22Rv1 (cell line): ENCODE results near the gene CD22.
"Not testable (repeated sequence)": the region's sequence is repeated elsewhere in the genome, so short reads cannot be mapped to it uniquely, and the experiment has no call there.

ENCODE experiments used
- H3K27ac ChIP-seq: fragments of 450-650 bp; 2 replicates; pipeline ENCODE4 v1.5.1; 2017
- ZFX ChIP-seq: fragments of 450-650 bp; IDR thresholded peaks from 2 replicates; pipeline ENCODE4 v1.6.1; 2017; ENCODE audit warnings: antibody characterized with exemption, borderline replicate concordance
- TF ChIP-seq, protein P1 (sequence below): fragments of 450-650 bp; IDR thresholded peaks from 2 replicates; pipeline ENCODE4 v1.5.1; 2017; ENCODE audit warnings: mild to moderate bottlenecking

Gene CD22

DNA sequence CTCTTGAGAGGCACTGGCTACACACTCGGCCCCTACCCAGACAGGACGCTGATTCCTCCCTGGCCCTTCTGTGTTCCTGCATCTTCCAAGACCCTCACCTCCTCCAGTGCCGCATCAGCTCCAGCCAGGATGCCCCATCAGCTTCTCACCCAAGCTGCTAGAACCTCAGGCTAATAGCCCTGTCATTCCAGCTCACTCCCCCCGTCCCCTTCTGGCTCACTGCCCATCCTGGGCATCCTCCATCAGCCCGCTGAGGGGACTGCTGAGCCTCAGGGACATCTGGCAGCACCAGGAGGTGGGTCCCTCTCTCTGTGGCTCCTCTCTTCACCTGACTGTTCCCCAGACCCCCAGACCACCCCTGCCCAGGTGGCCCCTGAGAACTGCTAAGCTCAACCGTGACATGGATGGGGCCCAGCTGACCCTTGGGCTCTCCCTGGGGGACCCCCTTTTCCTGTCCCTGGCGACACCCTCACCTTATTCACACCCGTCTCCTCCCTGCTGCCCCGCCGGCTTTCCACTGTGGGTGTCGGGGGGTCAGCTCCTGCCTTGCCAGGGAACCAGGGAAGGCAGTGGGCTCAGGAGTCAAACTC lies 34.1 kb downstream of the CD22 start:
- no peak overlapping the region for H3K27ac ChIP-seq
- TF ChIP-seq, protein P1, sequence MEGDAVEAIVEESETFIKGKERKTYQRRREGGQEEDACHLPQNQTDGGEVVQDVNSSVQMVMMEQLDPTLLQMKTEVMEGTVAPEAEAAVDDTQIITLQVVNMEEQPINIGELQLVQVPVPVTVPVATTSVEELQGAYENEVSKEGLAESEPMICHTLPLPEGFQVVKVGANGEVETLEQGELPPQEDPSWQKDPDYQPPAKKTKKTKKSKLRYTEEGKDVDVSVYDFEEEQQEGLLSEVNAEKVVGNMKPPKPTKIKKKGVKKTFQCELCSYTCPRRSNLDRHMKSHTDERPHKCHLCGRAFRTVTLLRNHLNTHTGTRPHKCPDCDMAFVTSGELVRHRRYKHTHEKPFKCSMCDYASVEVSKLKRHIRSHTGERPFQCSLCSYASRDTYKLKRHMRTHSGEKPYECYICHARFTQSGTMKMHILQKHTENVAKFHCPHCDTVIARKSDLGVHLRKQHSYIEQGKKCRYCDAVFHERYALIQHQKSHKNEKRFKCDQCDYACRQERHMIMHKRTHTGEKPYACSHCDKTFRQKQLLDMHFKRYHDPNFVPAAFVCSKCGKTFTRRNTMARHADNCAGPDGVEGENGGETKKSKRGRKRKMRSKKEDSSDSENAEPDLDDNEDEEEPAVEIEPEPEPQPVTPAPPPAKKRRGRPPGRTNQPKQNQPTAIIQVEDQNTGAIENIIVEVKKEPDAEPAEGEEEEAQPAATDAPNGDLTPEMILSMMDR = no peak
- TF ChIP-seq ZFX = no peak

DNA sequence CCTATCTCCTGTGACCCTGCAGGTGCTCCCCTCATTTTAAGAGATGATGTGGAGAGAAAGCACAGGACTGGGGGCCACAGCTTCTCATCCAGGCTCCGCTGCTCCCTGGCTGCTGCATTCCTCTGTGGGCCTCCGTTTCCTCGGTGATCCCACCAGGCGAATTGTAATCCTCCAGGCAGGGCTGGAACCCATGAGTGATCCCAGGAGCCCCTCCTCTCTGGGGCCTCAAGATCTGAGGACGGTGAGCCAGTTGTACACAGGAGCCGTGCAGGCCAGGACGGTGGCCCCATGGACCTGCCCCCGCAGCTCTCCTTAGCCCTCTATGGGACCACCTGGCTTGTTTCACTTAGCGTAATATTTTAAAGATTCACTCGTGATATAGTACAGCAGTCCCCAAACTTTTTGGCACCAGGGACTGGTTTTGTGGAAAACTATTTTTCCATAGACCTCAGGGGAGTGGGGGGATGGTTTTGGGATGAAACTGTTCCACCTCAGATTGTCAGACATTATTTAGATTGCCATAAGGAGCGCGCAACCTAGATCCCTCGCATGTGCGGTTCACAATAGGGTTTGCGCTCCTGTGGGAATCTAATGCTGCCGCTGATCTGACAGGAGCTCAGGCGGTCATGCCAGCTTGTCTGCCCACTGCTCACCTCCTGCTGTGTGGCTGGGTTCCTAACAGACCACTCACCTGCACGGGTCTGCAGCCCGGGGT lies 34.9 kb downstream of the CD22 start:
- no peak overlapping the region for H3K27ac ChIP-seq

DNA sequence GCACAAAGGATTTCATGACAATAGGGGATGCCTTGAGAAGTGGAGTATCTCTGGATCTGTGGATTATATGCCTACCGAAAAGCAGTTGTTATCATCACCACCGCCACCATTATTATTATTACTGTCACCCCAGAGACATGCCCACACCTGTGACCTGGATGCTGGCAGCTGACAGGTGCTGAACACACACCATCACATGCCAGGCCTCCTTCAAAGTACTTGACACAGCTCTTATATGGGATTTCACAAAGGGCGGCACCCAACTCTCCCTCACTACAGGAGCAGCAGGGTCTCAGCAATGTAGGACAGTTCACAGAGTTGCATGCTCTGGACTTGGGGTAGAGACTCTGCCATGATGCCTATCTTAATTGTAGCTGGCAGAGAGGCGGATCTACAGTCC lies 36.3 kb downstream of the CD22 start:
- TF ChIP-seq ZFX = no peak
- TF ChIP-seq, protein P1 = no peak
- no peak overlapping the region for H3K27ac ChIP-seq

More for the DNA sequence above, 34.9 kb downstream of the CD22 start:
- TF ChIP-seq ZFX = no peak
- TF ChIP-seq, protein P1 = no peak

DNA sequence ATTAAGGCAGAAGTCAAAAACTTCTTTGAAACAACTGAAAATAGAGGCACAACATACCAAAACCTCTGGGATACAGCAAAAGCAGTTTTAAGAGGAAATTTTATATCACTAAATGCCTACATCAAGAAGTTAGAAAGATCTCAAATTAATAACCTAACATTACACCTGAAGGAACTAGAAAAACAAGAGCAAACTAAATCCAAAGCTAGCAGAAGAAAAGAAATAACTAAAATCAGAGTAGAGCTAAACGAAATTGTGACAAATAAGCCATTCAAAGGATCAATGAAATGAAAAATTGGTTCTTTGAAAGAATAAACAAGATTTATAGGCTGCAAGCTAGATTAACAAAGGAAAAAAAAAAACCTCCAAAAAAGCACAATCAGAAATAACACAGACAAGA lies 39.4 kb downstream of the CD22 start:
- TF ChIP-seq, protein P1 = no peak
- TF ChIP-seq ZFX = no peak

DNA sequence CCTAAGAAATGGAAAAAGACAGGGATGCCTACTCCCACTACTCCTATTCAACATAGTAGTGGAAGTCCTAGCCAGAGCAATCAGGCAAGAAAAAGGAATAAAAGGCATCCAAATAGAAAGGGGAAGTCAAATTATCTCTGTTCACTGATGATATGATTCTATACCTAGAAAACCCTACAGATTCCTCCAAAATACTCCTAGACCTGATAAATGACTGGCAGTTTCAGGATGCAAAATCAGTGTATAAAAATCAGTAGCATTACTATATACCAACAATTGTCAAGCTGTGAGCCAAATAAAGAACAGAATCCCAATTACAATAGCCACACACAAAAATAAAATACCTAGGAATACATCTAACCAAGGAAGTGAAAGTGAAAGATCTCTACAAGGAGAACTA lies 40.5 kb downstream of the CD22 start:
- TF ChIP-seq, protein P1 = no peak
- TF ChIP-seq ZFX = no peak
- H3K27ac ChIP-seq = no peak overlapping the region

More for the DNA sequence above, 39.4 kb downstream of the CD22 start:
- H3K27ac ChIP-seq = no peak overlapping the region

DNA sequence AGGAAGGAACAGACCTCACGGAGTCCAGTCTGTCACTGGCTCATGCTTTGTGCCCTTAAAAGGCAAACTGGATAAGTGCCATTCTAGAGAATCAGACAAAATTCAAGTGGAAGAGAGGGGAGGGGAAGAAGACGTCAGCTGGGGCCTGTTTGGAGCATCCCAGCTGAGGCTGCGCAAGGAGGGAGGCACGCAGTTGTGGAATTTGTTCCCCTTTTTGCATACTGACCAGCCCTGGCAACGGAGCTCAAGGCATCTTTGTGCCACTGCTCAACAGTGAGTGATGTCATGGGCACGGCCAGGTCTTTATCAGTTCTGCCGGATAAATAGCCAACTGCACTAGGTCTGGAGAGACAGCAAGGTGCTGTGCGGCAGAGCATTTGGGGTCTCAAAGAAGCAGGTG lies 41.7 kb downstream of the CD22 start, which contains the start of gene GPR42:
Gene GPR42, plus strand, starts transcription at position 347 of the 400 bp plus-strand sequence. CDS start 292 bp downstream, outside the sequence.
- TF ChIP-seq, protein P1 = no peak
- TF ChIP-seq ZFX = no peak
- H3K27ac ChIP-seq = no peak within 1 kb of the TSS

DNA sequence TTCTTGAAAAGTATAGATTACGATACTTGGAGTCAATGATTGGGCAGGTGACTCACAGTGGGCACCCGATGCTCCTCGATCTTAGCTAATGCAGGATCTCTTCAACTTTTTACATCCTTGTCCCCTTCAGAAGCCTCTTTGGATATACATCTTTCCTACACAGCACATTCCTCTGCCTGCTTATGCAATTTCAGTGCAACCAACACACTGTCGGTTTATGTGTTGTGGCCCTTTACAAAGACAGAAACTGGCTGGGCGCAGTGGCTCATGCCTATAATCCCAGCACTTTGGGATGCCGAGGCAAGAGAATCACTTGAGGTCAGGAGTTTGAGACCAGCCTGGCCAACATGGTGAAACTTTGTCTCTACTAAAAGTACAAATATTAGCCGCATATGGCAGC lies 44.5 kb downstream of the CD22 start:
- no peak for TF ChIP-seq ZFX
- TF ChIP-seq, protein P1 = no peak
- no peak overlapping the region for H3K27ac ChIP-seq

DNA sequence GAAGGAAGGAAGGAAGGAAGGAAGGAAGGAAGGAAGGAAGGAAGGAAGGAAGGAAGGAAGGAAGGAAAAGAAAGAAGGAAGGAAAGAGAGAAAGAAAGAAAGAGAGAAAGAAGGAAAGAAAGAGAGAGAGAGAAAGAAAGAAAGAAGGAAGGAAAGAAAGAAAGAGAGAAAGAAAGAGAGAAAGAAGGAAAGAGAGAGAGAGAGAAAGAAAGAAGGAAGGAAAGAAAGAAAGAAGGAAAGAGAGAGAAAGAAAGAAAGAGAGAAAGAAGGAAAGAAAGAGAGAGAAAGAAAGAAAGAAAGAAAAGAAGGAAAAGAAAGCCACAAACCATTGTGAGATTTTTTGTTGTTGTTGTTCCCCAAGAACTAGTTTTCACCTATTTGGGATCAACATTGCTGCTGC lies 45.0 kb downstream of the CD22 start:
- H3K27ac ChIP-seq = not testable (repeated sequence)
